ENCODE measurements around the gene ALK. TPM values are rescaled to one million over a fixed set of nuclear protein-coding genes. Genes with fewer than 3 reads are reported as not detected.

The ALK gene
- total and polyA plus RNA-seq, 10 of the 15 experiments (the other 5 are each of a cell fraction or from before 2014, with no cell fraction given) = 0.11 TPM; not detected in 9

DNA sequence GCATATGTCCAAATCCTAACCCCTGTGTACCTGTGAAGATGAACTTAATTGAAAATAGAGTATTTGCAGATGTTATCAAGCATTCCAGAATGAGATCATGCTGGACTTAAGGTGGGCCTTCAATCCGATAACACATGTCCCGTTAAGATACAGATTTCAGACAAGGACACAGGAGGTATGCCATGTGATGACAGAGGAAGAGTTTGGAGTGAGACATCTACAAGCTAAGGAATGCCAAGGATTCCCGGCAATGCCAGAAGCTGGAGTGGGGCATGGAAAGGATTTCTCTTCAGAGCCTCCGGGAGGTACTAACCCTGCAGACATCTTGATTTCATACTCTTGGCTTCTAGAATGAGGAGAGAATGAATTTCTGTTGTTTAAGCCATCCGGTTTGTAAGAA lies 231.7 kb downstream of the ALK start:
- Histone ChIP-seq H3K27me3 (replicated peaks in 1 of 2; ENCODE audit: control insufficient read depth in 2 of 2, insufficient read depth in 2 of 2, low read length in 1 of 2) (peaks cover 0 to 2% of the 10 kb centered on the region in 2 experiments; a peak in 1 of 4 replicates), H3K27ac (ENCODE audit: control insufficient read depth, insufficient read depth) (no peak overlapping the region), H3K9ac (ENCODE audit: control insufficient read depth, insufficient read depth, low read length) (no peak overlapping the region), H3K4me3 (no peak overlapping the region), H2AFZ (ENCODE audit: control insufficient read depth, low read depth, low read length) (no peak overlapping the region), H3K4me1 (ENCODE audit: control insufficient read depth, insufficient read depth, low read length) (no peaks in the 10 kb centered on the region), H3K79me2 (ENCODE audit: control insufficient read depth, insufficient read depth, low read length) (no peaks in the 10 kb centered on the region), H4K20me1 (ENCODE audit: control insufficient read depth, insufficient read depth) (no peaks in the 10 kb centered on the region), H3K9me3 (replicated peaks; ENCODE audit: control insufficient read depth, insufficient read depth, low read length) (no peaks in the 10 kb centered on the region), H3K4me2 (ENCODE audit: control insufficient read depth, insufficient read depth) (no peak overlapping the region), H3K36me3 (ENCODE audit: control insufficient read depth in 2 of 2, insufficient read depth in 2 of 2, low read length in 1 of 2) (no peaks in the 10 kb centered on the region)
- 61% methylated on average over 5 of the region's 5 CpGs for WGBS (ENCODE audit: insufficient coverage, insufficient replicate concordance, low lambda C conversion rate, missing lambda C conversion rate)
- in situ Hi-C loops (cut with MboI) (no loop called here), intact Hi-C loops (cut with micrococcal nuclease; ENCODE audit: unreplicated experiment) (no loop called here)
- no TSS peak for BruUV-seq (replicated peaks)
- SMC1A ChIA-PET (ENCODE audit: uncharacterized antibody, unreplicated experiment) = no interaction called here
- POLR2A ChIA-PET = no interaction called here
- ATAC-seq = no peak
- CTCF ChIA-PET = no interaction called here
- no peak for FAIRE-seq
- DNase-seq (ENCODE audit: low read depth, low spot score) = no peak
- RAD21 ChIA-PET (ENCODE audit: unreplicated experiment) = no interaction called here
- TF ChIP-seq NR2C2 (IDR thresholded peaks at IDR 0.05; ENCODE audit: borderline replicate concordance, control insufficient read depth, insufficient read length, low read depth) (no peak), RUNX3 (IDR thresholded peaks at IDR 0.05; ENCODE audit: low read length) (no peak), NFYA (IDR thresholded peaks at IDR 0.05; ENCODE audit: borderline replicate concordance, low read depth, low read length) (no peak), PKNOX1 (IDR thresholded peaks at IDR 0.05) (no peak), ZBTB4 (CRISPR knock-in tag; IDR thresholded peaks at IDR 0.05) (no peak), WRNIP1 (IDR thresholded peaks at IDR 0.05; ENCODE audit: borderline replicate concordance, low read depth, low read length) (no peak)
- TF ChIP-seq, protein P1, sequence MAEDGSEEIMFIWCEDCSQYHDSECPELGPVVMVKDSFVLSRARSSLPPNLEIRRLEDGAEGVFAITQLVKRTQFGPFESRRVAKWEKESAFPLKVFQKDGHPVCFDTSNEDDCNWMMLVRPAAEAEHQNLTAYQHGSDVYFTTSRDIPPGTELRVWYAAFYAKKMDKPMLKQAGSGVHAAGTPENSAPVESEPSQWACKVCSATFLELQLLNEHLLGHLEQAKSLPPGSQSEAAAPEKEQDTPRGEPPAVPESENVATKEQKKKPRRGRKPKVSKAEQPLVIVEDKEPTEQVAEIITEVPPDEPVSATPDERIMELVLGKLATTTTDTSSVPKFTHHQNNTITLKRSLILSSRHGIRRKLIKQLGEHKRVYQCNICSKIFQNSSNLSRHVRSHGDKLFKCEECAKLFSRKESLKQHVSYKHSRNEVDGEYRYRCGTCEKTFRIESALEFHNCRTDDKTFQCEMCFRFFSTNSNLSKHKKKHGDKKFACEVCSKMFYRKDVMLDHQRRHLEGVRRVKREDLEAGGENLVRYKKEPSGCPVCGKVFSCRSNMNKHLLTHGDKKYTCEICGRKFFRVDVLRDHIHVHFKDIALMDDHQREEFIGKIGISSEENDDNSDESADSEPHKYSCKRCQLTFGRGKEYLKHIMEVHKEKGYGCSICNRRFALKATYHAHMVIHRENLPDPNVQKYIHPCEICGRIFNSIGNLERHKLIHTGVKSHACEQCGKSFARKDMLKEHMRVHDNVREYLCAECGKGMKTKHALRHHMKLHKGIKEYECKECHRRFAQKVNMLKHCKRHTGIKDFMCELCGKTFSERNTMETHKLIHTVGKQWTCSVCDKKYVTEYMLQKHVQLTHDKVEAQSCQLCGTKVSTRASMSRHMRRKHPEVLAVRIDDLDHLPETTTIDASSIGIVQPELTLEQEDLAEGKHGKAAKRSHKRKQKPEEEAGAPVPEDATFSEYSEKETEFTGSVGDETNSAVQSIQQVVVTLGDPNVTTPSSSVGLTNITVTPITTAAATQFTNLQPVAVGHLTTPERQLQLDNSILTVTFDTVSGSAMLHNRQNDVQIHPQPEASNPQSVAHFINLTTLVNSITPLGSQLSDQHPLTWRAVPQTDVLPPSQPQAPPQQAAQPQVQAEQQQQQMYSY (CRISPR knock-in tag; IDR thresholded peaks at IDR 0.05) = no peak
- TF ChIP-seq, protein P2, sequence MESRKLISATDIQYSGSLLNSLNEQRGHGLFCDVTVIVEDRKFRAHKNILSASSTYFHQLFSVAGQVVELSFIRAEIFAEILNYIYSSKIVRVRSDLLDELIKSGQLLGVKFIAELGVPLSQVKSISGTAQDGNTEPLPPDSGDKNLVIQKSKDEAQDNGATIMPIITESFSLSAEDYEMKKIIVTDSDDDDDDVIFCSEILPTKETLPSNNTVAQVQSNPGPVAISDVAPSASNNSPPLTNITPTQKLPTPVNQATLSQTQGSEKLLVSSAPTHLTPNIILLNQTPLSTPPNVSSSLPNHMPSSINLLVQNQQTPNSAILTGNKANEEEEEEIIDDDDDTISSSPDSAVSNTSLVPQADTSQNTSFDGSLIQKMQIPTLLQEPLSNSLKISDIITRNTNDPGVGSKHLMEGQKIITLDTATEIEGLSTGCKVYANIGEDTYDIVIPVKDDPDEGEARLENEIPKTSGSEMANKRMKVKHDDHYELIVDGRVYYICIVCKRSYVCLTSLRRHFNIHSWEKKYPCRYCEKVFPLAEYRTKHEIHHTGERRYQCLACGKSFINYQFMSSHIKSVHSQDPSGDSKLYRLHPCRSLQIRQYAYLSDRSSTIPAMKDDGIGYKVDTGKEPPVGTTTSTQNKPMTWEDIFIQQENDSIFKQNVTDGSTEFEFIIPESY (IDR thresholded peaks at IDR 0.05) = no peak
- TF ChIP-seq, protein P3, sequence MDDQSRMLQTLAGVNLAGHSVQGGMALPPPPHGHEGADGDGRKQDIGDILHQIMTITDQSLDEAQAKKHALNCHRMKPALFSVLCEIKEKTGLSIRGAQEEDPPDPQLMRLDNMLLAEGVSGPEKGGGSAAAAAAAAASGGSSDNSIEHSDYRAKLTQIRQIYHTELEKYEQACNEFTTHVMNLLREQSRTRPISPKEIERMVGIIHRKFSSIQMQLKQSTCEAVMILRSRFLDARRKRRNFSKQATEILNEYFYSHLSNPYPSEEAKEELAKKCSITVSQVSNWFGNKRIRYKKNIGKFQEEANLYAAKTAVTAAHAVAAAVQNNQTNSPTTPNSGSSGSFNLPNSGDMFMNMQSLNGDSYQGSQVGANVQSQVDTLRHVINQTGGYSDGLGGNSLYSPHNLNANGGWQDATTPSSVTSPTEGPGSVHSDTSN (IDR thresholded peaks at IDR 0.05; ENCODE audit: insufficient replicate concordance, low read depth, low read length) = no peak

All from GM12878 (cell line).